Activated CD4-positive, alpha-beta T cell treated with anti-CD3 and anti-CD28 coated beads for 36 hours (primary cell): ENCODE measurements around the gene MAP4K1. TPM values are rescaled to one million over a fixed set of nuclear protein-coding genes. Genes with fewer than 3 reads are reported as not detected.

Experiments
- ATAC-seq: fragments of 200-7000 bp; cut with Tn5 transposase; one replicate; pipeline ENCODE4 v1.10.0; 2021; ENCODE audit warnings: mild to moderate bottlenecking, moderate library complexity
- CTCF ChIA-PET: fragments of 350-600 bp; sonication (Branson Sonifier 250); formaldehyde crosslinking; loops from one replicate; lab custom pipeline; 2021; ENCODE audit warnings: antibody characterized with exemption; lab: Charles Lee
- POLR2A ChIA-PET: fragments of 350-600 bp; sonication (Branson Sonifier 250); formaldehyde crosslinking; loops from one replicate; lab custom pipeline; 2021; ENCODE audit warnings: antibody characterized with exemption, inconsistent platforms; lab: Charles Lee
- DNase-seq: peaks from one replicate; pipeline ENCODE4 v3.0.0-alpha.2; 2020
- H3K27ac Mint-ChIP-seq: one replicate; pipeline ENCODE4 v1.8.0; 2021; ENCODE audit warnings: mixed read lengths
- H3K27me3 Mint-ChIP-seq: one replicate; pipeline ENCODE4 v1.8.0; 2021; ENCODE audit warnings: mixed read lengths
- H3K36me3 Mint-ChIP-seq: one replicate; pipeline ENCODE4 v1.8.0; 2021; ENCODE audit warnings: low read depth, mixed read lengths
- H3K4me1 Mint-ChIP-seq: one replicate; pipeline ENCODE4 v1.8.0; 2021; ENCODE audit warnings: mixed read lengths
- H3K4me3 Mint-ChIP-seq: one replicate; pipeline ENCODE4 v1.8.0; 2021; ENCODE audit warnings: mild to moderate bottlenecking, moderate library complexity, mixed read lengths
- H3K9me3 Mint-ChIP-seq: one replicate; pipeline ENCODE4 v1.8.0; 2021; ENCODE audit warnings: low read depth, mixed read lengths
- intact Hi-C, 2 experiments: fragments of 100-400 bp; cut with DNase I in 1 of 2; cut with micrococcal nuclease in 1 of 2; formaldehyde crosslinking; loops; one replicate each; pipeline versions ENCODE4 v1.14.2 to v1.15.1; 2022 to 2024; cut with DNase I, micrococcal nuclease
- total RNA-seq, 2 experiments: library from RNA; stranded (reverse); gene quantifications; one replicate each; pipeline ENCODE4 v1.2.3, GENCODE V29; 2021

Gene MAP4K1
- 100 to 1,000 TPM; 195 to 198 TPM for total RNA-seq

DNA sequence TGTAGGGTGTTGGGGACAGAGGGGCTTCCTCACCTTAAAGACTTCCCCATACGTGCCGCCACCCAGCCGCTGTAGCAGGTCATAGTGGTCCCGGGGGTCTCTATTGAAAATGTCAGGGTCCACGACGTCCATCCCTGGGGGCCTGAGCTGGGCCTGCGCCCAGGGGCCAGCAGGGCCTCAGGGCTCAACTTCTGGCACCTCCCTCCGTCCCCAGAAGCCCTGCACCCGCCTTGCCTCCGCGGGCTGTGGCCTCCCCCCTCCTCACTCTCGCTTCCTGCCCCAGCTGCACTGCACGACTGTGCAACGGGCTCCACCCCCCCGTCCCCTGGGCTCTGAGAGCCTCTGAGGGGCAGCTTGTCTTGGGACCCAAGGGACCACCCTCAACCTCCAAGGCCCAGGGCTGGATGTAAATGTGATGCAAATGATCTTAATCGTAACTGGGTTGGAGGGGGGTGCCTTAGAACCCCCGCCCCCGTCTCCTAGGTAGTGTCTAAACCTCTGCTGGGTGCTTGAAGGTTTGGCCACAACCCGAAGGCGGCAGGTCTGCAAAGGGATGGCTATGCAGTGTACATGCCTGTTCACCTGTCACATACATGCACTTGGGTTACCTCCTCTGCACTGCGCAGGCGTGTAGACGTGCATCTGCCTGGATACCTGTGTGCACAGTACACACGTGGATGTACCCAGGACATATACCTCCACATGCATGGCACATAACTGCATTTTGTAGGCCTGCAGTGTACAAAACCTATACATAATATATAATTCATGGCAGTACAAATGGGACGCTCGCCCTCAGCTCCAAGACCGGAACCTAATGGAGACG lies at the start of gene MAP4K1:
MAP4K1 (minus strand) TSS at position 190 of the 826 bp plus-strand sequence; CDS start at position 132, 58 bp downstream.
- Mint-ChIP-seq H3K9me3 (no peaks in the 10 kb centered on the region), H3K27me3 (no peaks in the 10 kb centered on the region), H3K27ac (peak within 1 kb of the TSS; percentile 99), H3K4me3 (peak within 1 kb of the TSS; percentile 100), H3K36me3 (peaks cover 41% of the 10 kb centered on the region), H3K4me1 (peaks cover 49% of the 10 kb centered on the region)
- ChIA-PET POLR2A (interaction anchor here (0.9 to 1.4 kb wide), 7 partner anchors 17 to 231 kb away, joined by 3 to 12 read pairs (median 4); partner anchors contain the start of genes ACTN4 and FAM98C), CTCF (interaction anchor here (0.7 to 3.6 kb wide), 14 partner anchors 12 to 251 kb away, joined by 3 to 31 read pairs (median 4); partner anchors contain the start of genes ACTN4 and FAM98C)
- DNase-seq (peak; percentile 86), ATAC-seq (peak; percentile 75)
- intact Hi-C loops, result loop anchor here (1.0 to 5.0 kb wide), 14 partner anchors 29 to 773 kb away; partner anchors contain the start of genes FAM98C (in 2 of the 2), ACTN4 (in 1 of the 2), GGN (in 1 of the 2) and MED29 (in 1 of the 2)

DNA sequence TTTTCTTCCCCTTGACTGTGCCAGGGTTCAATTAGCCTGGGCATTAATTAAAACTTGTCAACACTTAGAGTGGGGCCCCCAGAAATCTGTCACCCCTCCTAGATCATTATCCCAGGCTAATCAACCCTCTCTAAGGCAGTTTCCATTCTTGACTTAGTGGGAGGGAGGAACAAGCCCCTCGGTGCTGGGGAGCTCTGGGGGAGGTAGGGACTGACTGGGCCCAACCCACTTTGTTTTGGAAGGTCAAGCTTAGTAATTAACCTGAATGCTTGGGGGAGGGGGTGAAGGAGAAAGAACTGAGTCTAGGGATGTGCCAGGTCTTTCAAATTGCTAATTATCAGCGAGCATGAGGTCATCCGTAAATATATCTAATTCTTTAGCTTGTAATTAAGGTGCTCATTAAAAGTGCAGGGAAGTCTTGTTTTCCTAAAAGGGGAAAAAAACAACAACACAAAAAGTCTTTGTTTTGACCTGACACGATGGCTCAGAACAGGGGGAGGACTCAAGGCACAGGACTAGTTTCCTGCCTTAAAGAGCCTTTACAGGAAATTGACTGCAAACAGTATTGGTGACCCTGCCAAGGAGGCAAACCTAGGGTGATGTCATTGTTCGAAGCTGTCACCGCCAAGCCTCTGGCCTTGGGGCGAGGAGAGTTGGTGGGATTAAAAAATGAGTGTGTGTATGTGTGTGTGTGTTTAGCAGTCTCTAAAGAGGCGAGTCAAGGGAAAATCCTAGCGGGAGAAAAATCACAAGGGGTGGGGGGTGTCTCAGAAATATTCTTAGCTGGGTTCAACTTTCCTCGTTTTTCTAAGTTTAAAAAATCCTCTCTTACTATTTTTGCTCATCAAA lies 49.1 kb upstream of the MAP4K1 start:
- Mint-ChIP-seq H3K27ac (peak overlapping the region; percentile 75), H3K9me3 (no peaks in the 10 kb centered on the region), H3K27me3 (peaks cover 7% of the 10 kb centered on the region), H3K36me3 (peaks cover 16% of the 10 kb centered on the region), H3K4me3 (no peak overlapping the region), H3K4me1 (peaks cover 77% of the 10 kb centered on the region)
- POLR2A ChIA-PET, result no interaction called here
- ATAC-seq (peak; percentile 88), DNase-seq (peak; percentile 46)
- intact Hi-C loops, result no loop called here
- CTCF ChIA-PET, result interaction anchor here (0.5 to 1.1 kb wide), 3 partner anchors 22 to 481 kb away, joined by 3 read pairs; no protein-coding TSS in a partner anchor

DNA sequence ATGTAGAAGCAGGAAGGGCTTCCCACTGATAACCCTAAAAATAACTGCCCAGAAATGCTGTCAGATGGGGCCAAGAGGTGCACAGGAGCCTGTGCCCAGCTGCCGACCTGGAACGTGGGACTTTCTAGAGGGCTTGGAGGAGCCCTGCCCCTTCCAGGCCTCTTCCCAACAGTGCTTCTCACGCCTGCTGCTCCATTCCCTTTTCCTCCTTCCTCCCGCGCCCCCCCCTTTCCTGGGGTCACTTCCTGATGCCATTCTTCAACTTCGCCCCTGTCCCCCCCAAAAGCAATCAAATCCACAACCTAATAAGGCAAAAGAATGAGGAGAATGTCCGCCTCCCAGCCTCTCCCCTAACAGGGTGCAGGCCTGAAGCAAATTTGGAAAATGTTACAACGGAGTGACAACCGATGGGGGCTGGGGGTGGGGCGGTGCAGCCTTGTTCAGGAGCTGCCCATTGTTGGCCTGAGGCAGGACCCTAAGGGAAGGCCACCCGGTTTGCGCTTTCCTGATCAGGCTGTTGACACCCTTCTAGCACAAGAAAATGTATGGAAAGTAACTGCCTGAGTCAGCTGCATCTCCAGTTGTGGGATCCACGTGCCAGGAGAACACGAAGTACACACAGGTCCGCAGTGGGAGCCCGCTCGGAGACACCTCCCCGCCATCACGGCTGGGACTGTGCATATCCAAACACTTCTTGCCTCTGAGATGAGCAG lies 48.4 kb upstream of the MAP4K1 start:
- no peak for DNase-seq
- POLR2A ChIA-PET, result no interaction called here
- peaks cover 7% of the 10 kb centered on the region for H3K27me3 Mint-ChIP-seq
- CTCF ChIA-PET, result interaction anchor here (0.8 kb wide), 1 partner anchor 482 kb away, joined by 3 read pairs; no protein-coding TSS in a partner anchor
- no peak overlapping the region for H3K27ac Mint-ChIP-seq
- H3K36me3 Mint-ChIP-seq, result peaks cover 14% of the 10 kb centered on the region
- no peaks in the 10 kb centered on the region for H3K9me3 Mint-ChIP-seq
- intact Hi-C loops, result no loop called here
- no peak for ATAC-seq
- H3K4me1 Mint-ChIP-seq, result peaks cover 79% of the 10 kb centered on the region
- H3K4me3 Mint-ChIP-seq, result no peak overlapping the region

DNA sequence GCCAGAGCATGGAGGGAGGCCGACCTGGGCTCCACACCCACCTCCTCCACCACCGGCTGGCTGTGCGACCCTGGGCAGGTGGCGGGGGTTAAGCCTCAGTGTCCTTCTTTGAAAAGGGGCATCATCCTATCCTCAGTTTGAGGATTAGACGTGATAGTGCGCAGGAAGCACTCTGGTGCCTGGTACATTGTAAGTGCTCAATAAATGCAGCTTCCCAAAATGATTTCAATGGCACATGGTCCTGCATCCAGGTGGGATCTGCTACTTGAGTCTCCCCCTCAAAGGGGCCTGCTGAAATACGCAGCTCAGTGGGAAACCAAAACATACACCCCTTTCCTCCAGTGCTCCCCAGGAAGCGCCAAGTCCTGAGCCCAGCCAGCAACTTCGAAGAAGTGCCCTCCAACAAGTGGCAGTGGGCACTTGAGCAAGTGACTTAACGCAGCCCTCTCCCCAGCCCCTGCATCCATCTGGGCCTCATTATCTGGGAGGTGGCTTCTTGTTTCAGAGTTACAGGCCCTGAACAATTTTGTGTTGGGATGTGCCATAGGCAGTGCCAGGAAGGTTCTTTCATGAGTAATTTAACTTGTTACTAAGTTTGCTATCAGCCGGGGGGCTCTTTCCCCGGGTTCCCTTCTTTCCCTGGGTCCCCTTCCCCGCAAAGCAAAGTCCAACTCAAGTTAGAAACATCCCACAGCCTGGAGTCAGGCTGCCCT lies 47.6 kb upstream of the MAP4K1 start:
- intact Hi-C loops, result no loop called here
- peaks cover 10% of the 10 kb centered on the region for H3K27me3 Mint-ChIP-seq
- no peak for DNase-seq
- peaks cover 75% of the 10 kb centered on the region for H3K4me1 Mint-ChIP-seq
- H3K9me3 Mint-ChIP-seq, result no peaks in the 10 kb centered on the region
- CTCF ChIA-PET, result no interaction called here
- no peak overlapping the region for H3K27ac Mint-ChIP-seq
- no peak overlapping the region for H3K4me3 Mint-ChIP-seq
- POLR2A ChIA-PET, result no interaction called here
- peaks cover 20% of the 10 kb centered on the region for H3K36me3 Mint-ChIP-seq
- no peak for ATAC-seq

DNA sequence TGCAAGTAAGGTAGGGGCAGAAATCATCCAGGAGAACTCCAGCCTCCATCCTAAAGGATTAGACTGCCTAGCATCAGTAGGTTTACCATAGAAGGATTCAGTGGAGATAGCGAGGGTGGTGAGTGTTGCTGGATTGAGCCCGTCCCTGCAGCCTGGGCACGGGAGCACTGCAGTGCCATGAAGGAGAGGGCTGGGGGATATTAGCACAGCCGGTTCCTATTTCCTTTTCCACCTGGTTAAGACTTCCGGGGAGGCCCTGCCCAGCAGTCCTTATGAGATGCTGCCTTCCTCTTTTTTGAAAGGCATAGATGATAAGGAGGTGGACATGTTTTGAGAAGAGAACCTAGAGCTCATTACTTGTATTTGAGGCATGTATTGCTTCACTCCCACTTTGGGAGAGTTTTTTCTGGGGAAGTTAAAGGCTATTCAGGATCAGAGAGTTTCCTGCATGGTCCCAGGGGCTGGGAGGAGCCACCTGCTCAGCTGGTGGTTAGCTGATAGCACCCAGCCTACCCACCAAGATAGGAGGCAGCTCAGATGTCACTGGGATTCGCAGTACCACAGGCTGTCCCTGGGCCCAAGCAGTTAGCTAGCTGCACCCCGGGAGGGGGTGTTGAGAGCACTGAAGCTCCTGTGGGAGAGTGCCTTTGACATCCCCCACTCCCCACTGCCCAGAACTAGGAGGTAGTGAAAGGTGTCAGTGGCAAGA lies 46.9 kb upstream of the MAP4K1 start:
- Mint-ChIP-seq H3K9me3 (no peaks in the 10 kb centered on the region), H3K27me3 (peaks cover 10% of the 10 kb centered on the region), H3K36me3 (peaks cover 20% of the 10 kb centered on the region), H3K27ac (peak overlapping the region; percentile 38), H3K4me3 (no peak overlapping the region), H3K4me1 (peaks cover 70% of the 10 kb centered on the region)
- CTCF ChIA-PET, result no interaction called here
- POLR2A ChIA-PET, result interaction anchor here (0.6 kb wide), 1 partner anchor 126 kb away, joined by 4 read pairs; no protein-coding TSS in a partner anchor
- DNase-seq (no peak), ATAC-seq (no peak)
- intact Hi-C loops, result no loop called here

DNA sequence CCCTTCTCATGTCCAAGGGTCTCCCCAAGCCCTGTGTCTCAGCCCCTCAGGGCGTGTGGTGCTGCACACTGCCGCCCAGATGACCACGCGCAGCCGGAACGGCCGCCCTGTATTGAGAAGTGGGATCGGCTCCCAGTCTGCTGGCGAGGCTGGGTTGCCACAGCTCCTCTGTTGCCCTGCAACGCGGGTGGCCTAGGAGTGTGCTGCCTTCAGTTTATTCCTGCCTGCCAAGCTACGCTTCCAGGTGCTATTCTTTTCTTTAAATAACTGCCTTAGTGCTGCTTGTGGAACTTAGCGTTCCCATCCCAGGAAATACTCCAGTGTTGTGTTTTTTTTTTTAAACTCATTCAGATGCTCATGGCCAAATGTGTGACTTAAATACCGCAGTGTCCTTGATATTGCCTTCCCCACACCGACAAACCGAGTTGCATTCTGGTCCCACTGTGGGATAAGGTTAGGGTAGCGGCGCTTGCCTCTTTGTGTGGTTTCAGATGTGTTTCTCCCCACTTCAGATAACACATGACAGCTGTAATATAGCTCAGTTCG lies 46.3 kb upstream of the MAP4K1 start:
- Mint-ChIP-seq H3K27me3 (peaks cover 10% of the 10 kb centered on the region), H3K4me3 (no peak overlapping the region), H3K36me3 (peaks cover 20% of the 10 kb centered on the region), H3K27ac (no peak overlapping the region), H3K9me3 (no peaks in the 10 kb centered on the region), H3K4me1 (peaks cover 67% of the 10 kb centered on the region)
- ChIA-PET POLR2A (interaction anchor here (0.7 to 1.0 kb wide), 2 partner anchors 14 to 17 kb away, joined by 3 to 4 read pairs; partner anchors contain the start of gene ACTN4), CTCF (no interaction called here)
- ATAC-seq (no peak), DNase-seq (no peak)
- intact Hi-C loops, result no loop called here

DNA sequence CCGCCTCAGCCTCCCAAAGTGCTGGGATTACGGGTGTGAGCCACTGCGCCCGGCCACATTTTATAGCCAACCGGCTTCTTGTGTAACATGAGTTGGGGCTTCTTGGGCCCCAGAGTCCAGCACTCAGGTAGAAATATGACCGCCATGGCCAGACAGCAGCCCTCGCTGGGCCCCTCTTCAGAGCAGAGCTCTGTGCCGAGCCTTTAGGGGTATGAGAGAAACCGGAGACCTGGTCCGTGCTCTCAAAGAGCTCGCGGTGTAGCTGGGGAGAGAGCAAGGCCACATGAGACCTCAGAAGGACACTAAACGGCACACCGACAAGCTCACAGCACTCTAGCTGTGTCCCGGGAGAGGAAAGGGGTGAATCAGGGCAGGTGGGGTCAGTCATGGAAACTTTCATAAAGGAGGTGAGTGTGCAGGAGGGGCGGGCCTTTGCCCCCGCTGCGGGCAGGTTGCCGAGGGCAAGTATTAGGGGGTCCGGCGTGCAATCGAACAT lies 45.5 kb upstream of the MAP4K1 start:
- Mint-ChIP-seq H3K27ac (no peak overlapping the region), H3K4me3 (no peak overlapping the region), H3K36me3 (peaks cover 20% of the 10 kb centered on the region), H3K4me1 (peaks cover 64% of the 10 kb centered on the region), H3K9me3 (no peaks in the 10 kb centered on the region), H3K27me3 (peaks cover 10% of the 10 kb centered on the region)
- ChIA-PET POLR2A (interaction anchor here (1.0 kb wide), 1 partner anchor 16 kb away, joined by 4 read pairs; the partner anchor contains the start of gene ACTN4), CTCF (no interaction called here)
- intact Hi-C loops, result no loop called here
- ATAC-seq, result no peak
- no peak for DNase-seq

DNA sequence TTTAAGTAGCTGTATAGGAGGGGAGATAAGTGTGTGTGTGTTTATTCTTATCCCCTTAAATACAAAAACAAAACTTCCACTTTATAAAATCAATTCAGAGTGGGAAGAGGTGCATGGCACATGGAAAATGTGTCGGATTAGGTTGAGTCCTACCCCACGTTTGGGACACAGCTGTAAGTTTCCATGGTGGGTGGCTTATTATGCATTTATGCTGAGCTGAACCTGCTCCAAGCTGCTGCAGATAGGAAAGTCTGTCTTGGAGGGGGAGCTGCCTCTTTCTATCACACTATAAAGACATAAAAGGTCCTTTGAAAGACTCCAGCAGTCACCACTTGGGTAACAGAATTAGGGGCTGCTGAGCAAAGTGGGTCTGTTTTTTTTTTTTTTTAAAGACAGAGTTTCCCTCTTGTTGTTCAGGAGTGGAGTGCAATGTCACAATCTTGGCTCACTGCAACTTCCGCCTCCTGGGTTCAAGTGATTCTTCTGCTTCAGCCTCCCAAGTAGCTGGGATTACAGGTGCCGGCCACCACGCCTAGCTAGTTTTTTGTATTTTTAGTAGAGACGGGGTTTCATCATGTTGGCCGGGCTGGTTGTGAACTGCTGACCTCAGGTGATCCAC lies 44.9 kb upstream of the MAP4K1 start:
- Mint-ChIP-seq H3K27ac (no peak overlapping the region), H3K27me3 (peaks cover 10% of the 10 kb centered on the region), H3K4me3 (no peak overlapping the region), H3K9me3 (no peaks in the 10 kb centered on the region), H3K4me1 (peaks cover 64% of the 10 kb centered on the region), H3K36me3 (peaks cover 18% of the 10 kb centered on the region)
- ChIA-PET POLR2A (interaction anchor here (0.6 to 1.0 kb wide), 2 partner anchors 15 to 21 kb away, joined by 3 to 4 read pairs; partner anchors contain the start of gene ACTN4), CTCF (no interaction called here)
- no peak for DNase-seq
- no peak for ATAC-seq
- intact Hi-C loops, result no loop called here

DNA sequence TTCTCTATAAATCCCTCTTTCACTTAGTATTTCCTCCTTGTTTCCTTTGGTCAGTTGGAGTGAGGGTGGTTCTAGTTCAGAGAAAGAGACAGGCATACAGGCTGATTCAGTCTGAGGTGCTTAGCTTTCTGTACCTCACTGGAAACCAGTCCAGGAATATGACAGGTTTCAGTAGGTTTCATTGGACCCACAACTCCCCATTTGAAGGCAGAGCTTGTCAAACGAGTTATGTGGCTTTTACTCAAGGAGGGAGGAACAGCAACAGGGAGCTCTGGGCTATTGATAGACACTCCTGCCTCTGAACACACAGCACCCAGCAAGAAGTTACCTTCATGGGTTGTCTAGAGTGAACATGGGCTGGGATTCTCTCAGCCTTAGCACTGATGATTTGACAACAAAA lies 44.2 kb upstream of the MAP4K1 start:
- ChIA-PET CTCF (interaction anchor here (0.7 kb wide), 1 partner anchor 119 kb away, joined by 3 read pairs; no protein-coding TSS in a partner anchor), POLR2A (interaction anchor here (0.6 kb wide), 1 partner anchor 22 kb away, joined by 3 read pairs; no protein-coding TSS in a partner anchor)
- H3K4me1 Mint-ChIP-seq, result peaks cover 65% of the 10 kb centered on the region
- no peak for ATAC-seq
- peaks cover 8% of the 10 kb centered on the region for H3K27me3 Mint-ChIP-seq
- H3K36me3 Mint-ChIP-seq, result peaks cover 16% of the 10 kb centered on the region
- intact Hi-C loops, result no loop called here
- no peaks in the 10 kb centered on the region for H3K9me3 Mint-ChIP-seq
- DNase-seq, result no peak
- H3K27ac Mint-ChIP-seq, result no peak overlapping the region
- no peak overlapping the region for H3K4me3 Mint-ChIP-seq
